ENCODE measurements around the gene MAST4.
"Not testable (repeated sequence)": the region's sequence is repeated elsewhere in the genome, so short reads cannot be mapped to it uniquely, and the experiment has no call there.

The MAST4 gene

GRCh38 chr5:67146981-67147380 is 550.8 kb downstream of the MAST4 start:
- DNase-seq: no peak

GRCh38 chr5:67147760-67148159 is 551.6 kb downstream of the MAST4 start:
- DNase-seq: no peak

GRCh38 chr5:67149057-67149950 is 553.1 kb downstream of the MAST4 start:
- DNase-seq: no peak

- no peak for DNase-seq
These were observed 553.8 kb downstream of the MAST4 start for GRCh38 chr5:67149951-67150523.

- no peak for DNase-seq
These were observed 556.2 kb downstream of the MAST4 start for GRCh38 chr5:67152400-67152799.

GRCh38 chr5:67153292-67153691 is 557.1 kb downstream of the MAST4 start:
- no peak for DNase-seq

- no peak for DNase-seq
These were observed 558.5 kb downstream of the MAST4 start for GRCh38 chr5:67154556-67155206.

GRCh38 chr5:67156976-67157583 is 560.9 kb downstream of the MAST4 start:
- DNase-seq: no peak

- no peak for DNase-seq
These were observed 564.1 kb downstream of the MAST4 start for GRCh38 chr5:67160272-67160671.

- no peak for DNase-seq
These were observed 564.8 kb downstream of the MAST4 start for GRCh38 chr5:67160985-67161384.

- DNase-seq: no peak
These were observed 565.6 kb downstream of the MAST4 start for GRCh38 chr5:67161767-67162166.

- no peak for DNase-seq
These were observed 567.1 kb downstream of the MAST4 start for GRCh38 chr5:67163231-67163756.

GRCh38 chr5:67163863-67164595 is 567.8 kb downstream of the MAST4 start:
- DNase-seq: no peak

- no peak for DNase-seq
These were observed 568.8 kb downstream of the MAST4 start for GRCh38 chr5:67164856-67165525.

- peak; percentile 3 for DNase-seq
These were observed 569.6 kb downstream of the MAST4 start for GRCh38 chr5:67165526-67166459.

GRCh38 chr5:67166460-67167285 is 570.5 kb downstream of the MAST4 start:
- DNase-seq: no peak

- no peak for DNase-seq
These were observed 571.9 kb downstream of the MAST4 start for GRCh38 chr5:67168069-67168468.

GRCh38 chr5:67170767-67171166 is 574.6 kb downstream of the MAST4 start:
- DNase-seq: no peak

- not testable (repeated sequence) for DNase-seq
These were observed 577.2 kb downstream of the MAST4 start for GRCh38 chr5:67173351-67173750.

- DNase-seq: no peak
These were observed 577.8 kb downstream of the MAST4 start for GRCh38 chr5:67173959-67174358.

All from NCI-H446 treated with DMSO at 0.1 percent for 48 hours (cell line).